Gastrocnemius medialis (tissue), 4 donors: ENCODE results near the gene WBP4.

Experiments
- CTCF ChIP-seq, 5 experiments: fragments of 450-650 bp in 3 of 5; fragments of 200-600 bp in 2 of 5; sonication (generic) in 2 of 5; IDR thresholded peaks in 4 of 5; conservative IDR thresholded peaks in 1 of 5; 1 replicate in 4 of 5; 2 replicates in 1 of 5; pipeline ENCODE4 v1.5.1; 2016 to 2019; ENCODE audit warnings: antibody characterized with exemption in 5 of 5, mild to moderate bottlenecking in 3 of 5, moderate library complexity in 3 of 5
- POLR2A ChIP-seq, 2 donors: fragments of 450-650 bp; IDR thresholded peaks; one replicate each; pipeline ENCODE4 v1.6.1; 2017; ENCODE audit warnings: antibody characterized with exemption in 2 of 2, mild to moderate bottlenecking in 2 of 2, moderate library complexity in 2 of 2

DNA sequence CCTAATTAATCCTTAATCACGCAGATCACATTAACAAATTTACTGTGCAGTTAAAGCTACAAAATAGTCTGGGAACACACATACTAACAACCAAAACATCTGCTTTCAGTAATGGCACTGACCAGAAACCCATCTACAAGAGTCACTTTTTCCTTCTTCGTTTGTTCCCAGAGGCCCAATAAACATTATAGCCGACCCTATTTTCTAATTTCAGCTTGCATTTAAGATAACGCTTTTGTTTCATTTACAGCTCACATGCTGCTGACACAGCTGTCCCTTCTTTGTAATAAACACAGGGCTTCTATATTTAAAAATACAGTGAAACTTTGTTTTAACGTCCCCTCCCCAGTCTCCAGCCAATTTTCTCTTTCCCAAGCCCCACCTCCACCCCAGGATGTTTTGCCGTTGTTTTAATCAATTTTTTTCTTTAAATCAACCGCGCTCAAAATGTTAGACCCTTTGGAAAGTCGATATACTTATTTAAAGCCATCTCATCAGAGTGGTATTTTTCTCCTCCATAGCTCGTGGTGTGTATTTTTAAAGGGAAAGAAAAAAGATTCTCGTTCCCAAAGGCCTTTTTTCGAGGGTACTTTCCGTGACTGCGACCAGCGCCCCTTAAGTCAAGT lies 1.7 kb upstream of the WBP4 start:
- TF ChIP-seq CTCF (IDR thresholded peaks at IDR 0.05 in 4 of 5, conservative IDR thresholded peaks at IDR 0.05 in 1 of 5): no peak
- TF ChIP-seq POLR2A (IDR thresholded peaks at IDR 0.05): no peak
